ENCODE results near the gene MRPS18C.
"Not testable (repeated sequence)": the region's sequence is repeated elsewhere in the genome, so short reads cannot be mapped to it uniquely, and the experiment has no call there.

The MRPS18C gene

DNA sequence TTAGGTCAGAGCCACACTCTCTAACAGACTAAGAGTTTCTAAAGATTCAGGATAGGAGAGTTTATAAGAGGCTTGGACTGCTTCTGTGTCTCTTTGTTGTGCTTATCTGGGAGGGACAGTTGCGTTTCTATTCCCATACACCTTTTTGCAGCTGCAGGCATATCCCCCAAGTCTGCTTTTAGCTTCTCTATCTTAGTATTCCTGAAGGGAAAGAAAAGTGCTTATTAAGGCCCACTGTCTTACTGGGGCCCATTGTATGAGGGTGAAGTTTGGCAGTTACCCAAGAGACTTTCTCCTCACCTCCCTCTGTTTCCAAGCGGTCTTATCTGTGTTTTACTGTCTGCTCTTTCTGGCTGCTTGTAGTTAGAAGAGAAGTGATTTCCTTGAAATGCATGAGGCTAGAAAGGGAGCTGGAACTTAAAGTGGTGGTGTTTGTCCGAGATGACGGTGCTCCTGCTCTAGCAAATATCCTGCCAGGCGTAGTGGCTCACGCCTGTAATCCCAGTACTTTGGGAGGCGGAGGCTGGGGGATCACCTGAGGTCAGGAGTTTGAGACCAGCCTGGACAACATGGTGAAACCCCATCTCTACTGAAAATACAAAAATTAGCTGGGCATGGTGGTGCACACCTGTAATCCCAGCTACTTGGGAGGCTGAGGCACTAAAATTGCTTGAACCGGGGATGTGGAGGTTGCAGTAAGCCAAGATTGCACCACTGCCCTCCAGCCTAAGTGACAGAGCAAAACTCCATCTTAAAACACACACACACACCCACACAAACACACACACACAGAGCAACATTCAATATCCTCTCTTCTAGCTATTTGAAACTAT is 40.4 kb downstream of the MRPS18C start:
- in situ Hi-C loops (cut with HindIII; ENCODE audit: low sequenced_read_pairs), result not testable (repeated sequence)

DNA sequence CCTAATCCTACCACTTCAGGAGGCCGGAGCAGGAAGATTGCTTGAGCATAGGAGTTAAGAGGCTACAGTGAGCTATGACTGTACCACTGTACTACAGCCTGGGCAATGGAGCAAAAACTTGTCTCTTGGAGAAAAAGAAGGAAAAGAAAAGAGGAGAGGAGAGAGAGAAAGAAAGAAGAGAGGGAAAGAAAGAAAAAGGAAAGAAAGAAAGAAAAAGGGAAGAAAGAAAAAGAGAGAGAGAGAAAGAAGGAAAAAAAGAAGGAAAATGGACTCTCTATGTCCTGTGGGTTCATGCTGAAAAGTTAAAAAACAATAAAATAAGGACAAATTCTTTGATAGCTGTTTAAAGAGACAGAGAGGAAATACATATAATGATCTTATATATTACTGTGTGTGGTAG is 42.3 kb downstream of the MRPS18C start:
- in situ Hi-C loops (cut with HindIII; ENCODE audit: low sequenced_read_pairs), result no loop called here

DNA sequence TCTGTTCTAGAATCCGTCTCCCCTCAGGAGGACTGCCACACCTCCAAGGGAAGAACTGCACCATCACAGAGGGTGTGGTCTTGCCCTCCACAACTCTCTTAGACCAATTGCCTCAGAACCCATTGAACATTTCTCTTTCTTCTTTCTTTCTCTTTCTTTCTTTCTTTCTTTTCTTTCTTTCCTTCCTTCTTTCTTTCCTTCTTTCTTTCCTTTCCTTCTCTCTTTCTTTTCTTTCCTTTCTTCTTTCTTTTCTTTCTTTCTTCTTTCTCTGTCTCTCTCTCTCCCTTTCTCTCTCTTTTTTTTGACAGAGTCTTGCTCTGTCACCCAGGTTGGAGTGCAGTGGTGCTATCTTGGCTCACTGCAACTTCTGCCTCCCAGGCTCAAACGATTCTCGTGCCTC is 45.8 kb downstream of the MRPS18C start:
- in situ Hi-C loops (cut with HindIII; ENCODE audit: low sequenced_read_pairs), result loop anchor here (5.0 kb wide), 1 partner anchor 141 kb away; no protein-coding TSS in a partner anchor

DNA sequence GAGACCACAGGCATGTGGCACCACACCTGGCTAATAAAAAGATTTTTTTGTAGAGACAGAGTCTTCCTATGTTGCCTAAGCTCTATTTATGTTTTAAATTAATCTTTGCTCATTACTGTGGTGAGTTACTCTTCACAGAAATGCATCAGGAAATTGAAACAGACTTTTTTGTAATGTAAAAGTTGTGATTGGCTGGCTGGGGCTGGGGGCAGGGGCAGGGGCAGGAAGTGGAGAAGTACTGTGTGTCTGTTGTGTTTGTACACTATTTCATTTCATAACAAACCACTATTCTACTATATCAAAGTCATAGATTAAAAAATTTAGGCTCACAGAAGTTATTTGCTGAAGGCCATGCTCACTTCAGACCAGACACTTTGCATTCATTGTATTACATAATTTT is 48.1 kb downstream of the MRPS18C start:
- in situ Hi-C loops (cut with HindIII; ENCODE audit: low sequenced_read_pairs), result loop anchor here (5.0 kb wide), 1 partner anchor 138 kb away; no protein-coding TSS in a partner anchor

GRCh38 chr4:83504503-83504902 is 48.6 kb downstream of the MRPS18C start:
- in situ Hi-C loops (cut with HindIII; ENCODE audit: low sequenced_read_pairs), result loop anchor here (5.0 kb wide), 1 partner anchor 138 kb away; no protein-coding TSS in a partner anchor

DNA sequence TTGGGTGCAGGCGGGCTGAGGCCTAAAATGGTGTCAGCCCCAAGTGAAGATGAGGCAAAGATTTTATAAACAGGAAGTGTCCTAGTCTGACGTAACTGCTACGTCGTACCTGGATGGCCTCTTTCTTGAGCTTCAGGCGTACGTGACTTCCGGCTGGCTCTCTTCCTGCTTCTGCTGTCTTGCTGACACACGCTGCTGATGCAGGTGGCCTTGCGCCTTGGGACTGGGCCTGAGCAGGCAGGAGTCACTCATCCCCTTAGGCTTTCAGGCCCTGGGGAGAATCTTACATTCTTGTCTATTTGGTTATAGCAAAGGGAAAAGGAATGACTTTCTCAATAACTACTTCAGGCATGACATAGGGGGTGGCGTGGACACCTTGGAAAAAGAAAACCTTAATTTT is 49.1 kb downstream of the MRPS18C start:
- in situ Hi-C loops (cut with HindIII; ENCODE audit: low sequenced_read_pairs), result loop anchor here (5.0 kb wide), 1 partner anchor 137 kb away; no protein-coding TSS in a partner anchor

GRCh38 chr4:83509156-83509585 is 53.3 kb downstream of the MRPS18C start:
- in situ Hi-C loops (cut with HindIII; ENCODE audit: low sequenced_read_pairs), result not testable (repeated sequence)

- in situ Hi-C loops (cut with HindIII; ENCODE audit: low sequenced_read_pairs), result no loop called here
Measured at GRCh38 chr4:83510442-83510841, 54.6 kb downstream of the MRPS18C start.
